ENCODE data around the gene ERLIN1.

Gene ERLIN1

DNA sequence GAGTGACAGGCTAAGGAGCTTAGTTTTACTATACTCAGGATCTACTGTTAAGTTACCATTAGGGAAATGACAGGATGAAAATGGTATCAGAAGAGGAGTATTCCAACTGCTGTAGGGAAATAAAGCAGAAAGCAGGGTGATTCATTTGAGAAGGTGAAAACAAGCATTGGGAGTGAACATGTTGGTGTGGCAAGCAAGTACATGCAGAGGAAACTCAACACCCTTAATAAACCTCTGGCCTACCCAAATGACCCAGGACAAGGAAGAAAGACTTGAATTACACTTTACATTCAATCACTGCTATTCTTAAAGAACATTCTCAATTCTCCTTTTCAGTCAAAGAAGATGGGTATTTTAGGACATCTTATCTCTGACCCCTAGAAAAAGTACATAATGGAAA is 28.7 kb downstream of the ERLIN1 start:
- DNase-seq (no peak), ATAC-seq (ENCODE audit: insufficient read depth, low read depth) (no peak)
- H3K4me1 ChIP-seq (ENCODE audit: insufficient read depth, low read length), result no peaks in the 10 kb centered on the region
- no peak overlapping the region for H3K4me2 ChIP-seq (ENCODE audit: insufficient read depth, low read length)
- H3K9me3 ChIP-seq (ENCODE audit: insufficient read depth, low read length, severe bottlenecking), result no peaks in the 10 kb centered on the region
- H3K9ac ChIP-seq (ENCODE audit: low read depth, low read length), result no peak overlapping the region
- peaks cover 81% of the 10 kb centered on the region for H3K36me3 ChIP-seq (ENCODE audit: insufficient read depth, low read length)
- H3K79me2 ChIP-seq (ENCODE audit: insufficient read depth, low read length), result peaks cover 45% of the 10 kb centered on the region
- H2AFZ ChIP-seq (ENCODE audit: low read depth, low read length), result no peak overlapping the region
- peaks cover 13% of the 10 kb centered on the region for H4K20me1 ChIP-seq (ENCODE audit: insufficient read depth, low read length)
- H3K4me3 ChIP-seq (ENCODE audit: low read depth in 1 of 2, low read length in 2 of 2), result no peak overlapping the region
- no peaks in the 10 kb centered on the region for H3K27me3 ChIP-seq (ENCODE audit: insufficient read depth, low read length, poor library complexity)
- no peak overlapping the region for H3K27ac ChIP-seq (ENCODE audit: low read length)
- TF ChIP-seq EZH2 (IDR thresholded peaks at IDR 0.05; ENCODE audit: borderline replicate concordance, low read depth, low read length, severe bottlenecking), result no peak
- no peak for TF ChIP-seq CTCF (IDR thresholded peaks at IDR 0.05; ENCODE audit: borderline replicate concordance, extremely low read depth, low read length, poor library complexity, severe bottlenecking)

GRCh38 chr10:100155936-100156335 is 29.9 kb downstream of the ERLIN1 start:
- H4K20me1 ChIP-seq (ENCODE audit: insufficient read depth, low read length), result peaks cover 17% of the 10 kb centered on the region
- H3K27me3 ChIP-seq (ENCODE audit: insufficient read depth, low read length, poor library complexity), result no peaks in the 10 kb centered on the region
- H3K36me3 ChIP-seq (ENCODE audit: insufficient read depth, low read length), result peaks cover 86% of the 10 kb centered on the region
- H3K79me2 ChIP-seq (ENCODE audit: insufficient read depth, low read length), result peaks cover 37% of the 10 kb centered on the region
- no peak for TF ChIP-seq CTCF (IDR thresholded peaks at IDR 0.05; ENCODE audit: borderline replicate concordance, extremely low read depth, low read length, poor library complexity, severe bottlenecking)
- no peak for TF ChIP-seq EZH2 (IDR thresholded peaks at IDR 0.05; ENCODE audit: borderline replicate concordance, low read depth, low read length, severe bottlenecking)
- H3K4me3 ChIP-seq (ENCODE audit: low read depth in 1 of 2, low read length in 2 of 2), result no peak overlapping the region
- H2AFZ ChIP-seq (ENCODE audit: low read depth, low read length), result no peak overlapping the region
- no peak overlapping the region for H3K4me2 ChIP-seq (ENCODE audit: insufficient read depth, low read length)
- no peak overlapping the region for H3K9ac ChIP-seq (ENCODE audit: low read depth, low read length)
- H3K27ac ChIP-seq (ENCODE audit: low read length), result no peak overlapping the region
- no peaks in the 10 kb centered on the region for H3K4me1 ChIP-seq (ENCODE audit: insufficient read depth, low read length)
- ATAC-seq (ENCODE audit: insufficient read depth, low read depth) (no peak), DNase-seq (no peak)
- no peaks in the 10 kb centered on the region for H3K9me3 ChIP-seq (ENCODE audit: insufficient read depth, low read length, severe bottlenecking)

- H3K36me3 ChIP-seq (ENCODE audit: insufficient read depth, low read length), result peaks cover 92% of the 10 kb centered on the region
- H3K27me3 ChIP-seq (ENCODE audit: insufficient read depth, low read length, poor library complexity), result no peaks in the 10 kb centered on the region
- ATAC-seq (ENCODE audit: insufficient read depth, low read depth), result no peak
- TF ChIP-seq EZH2 (IDR thresholded peaks at IDR 0.05; ENCODE audit: borderline replicate concordance, low read depth, low read length, severe bottlenecking) (no peak), CTCF (IDR thresholded peaks at IDR 0.05; ENCODE audit: borderline replicate concordance, extremely low read depth, low read length, poor library complexity, severe bottlenecking) (no peak)
- no peak for DNase-seq
- peaks cover 17% of the 10 kb centered on the region for H4K20me1 ChIP-seq (ENCODE audit: insufficient read depth, low read length)
- no peaks in the 10 kb centered on the region for H3K4me1 ChIP-seq (ENCODE audit: insufficient read depth, low read length)
- H3K27ac ChIP-seq (ENCODE audit: low read length), result no peak overlapping the region
- no peak overlapping the region for H3K9ac ChIP-seq (ENCODE audit: low read depth, low read length)
- no peaks in the 10 kb centered on the region for H3K9me3 ChIP-seq (ENCODE audit: insufficient read depth, low read length, severe bottlenecking)
- no peak overlapping the region for H3K4me3 ChIP-seq (ENCODE audit: low read depth in 1 of 2, low read length in 2 of 2)
- no peak overlapping the region for H3K4me2 ChIP-seq (ENCODE audit: insufficient read depth, low read length)
- H3K79me2 ChIP-seq (ENCODE audit: insufficient read depth, low read length), result peaks cover 27% of the 10 kb centered on the region
- H2AFZ ChIP-seq (ENCODE audit: low read depth, low read length), result no peak overlapping the region
Observed at GRCh38 chr10:100154666-100155065, 31.2 kb downstream of the ERLIN1 start.

Measured in DND-41 (cell line).